DMS79 (cell line): ENCODE measurements around the gene PRKD1.
A peak's percentile ranks its signal among the peaks of the same experiment; 100 is the strongest.

Experiments used
- DNase-seq: peaks from one replicate; lab custom pipeline; 2025; lab: John Stamatoyannopoulos, UW

Gene PRKD1

GRCh38 chr14:29927376-29928116 is at the start of gene PRKD1:
Gene PRKD1, minus strand, starts transcription at chr14:29927847.
- peak; percentile 16 for DNase-seq

- no peak for DNase-seq
These were observed 43.5 kb upstream of the PRKD1 start for GRCh38 chr14:29971101-29971500.

GRCh38 chr14:29955087-29955486 is 27.4 kb upstream of the PRKD1 start:
- DNase-seq, result no peak

GRCh38 chr14:29953501-29953900 is 25.9 kb upstream of the PRKD1 start:
- DNase-seq, result no peak

GRCh38 chr14:29944091-29944490 is 16.4 kb upstream of the PRKD1 start:
- no peak for DNase-seq

- DNase-seq, result no peak
These were observed 13.8 kb upstream of the PRKD1 start for GRCh38 chr14:29941401-29941800.

- no peak for DNase-seq
These were observed 12.8 kb upstream of the PRKD1 start for GRCh38 chr14:29940482-29940881.

GRCh38 chr14:29937116-29937515 is 9.5 kb upstream of the PRKD1 start:
- no peak for DNase-seq

- DNase-seq, result no peak
These were observed 2.6 kb upstream of the PRKD1 start for GRCh38 chr14:29930283-29930682.

GRCh38 chr14:29928117-29928640 is 532 bp upstream of the PRKD1 start:
- DNase-seq, result no peak

GRCh38 chr14:29926701-29927375 is 809 bp downstream of the PRKD1 start:
- DNase-seq, result no peak

GRCh38 chr14:29926228-29926627 is 1.4 kb downstream of the PRKD1 start:
- DNase-seq, result no peak

GRCh38 chr14:29925736-29926135 is 1.9 kb downstream of the PRKD1 start:
- no peak for DNase-seq

- DNase-seq, result no peak
These were observed 2.4 kb downstream of the PRKD1 start for GRCh38 chr14:29925101-29925722.

- DNase-seq, result no peak
These were observed 7.8 kb downstream of the PRKD1 start for GRCh38 chr14:29919845-29920244.

- DNase-seq, result no peak
These were observed 8.7 kb downstream of the PRKD1 start for GRCh38 chr14:29918981-29919380.

GRCh38 chr14:29913566-29913965 is 14.1 kb downstream of the PRKD1 start:
- no peak for DNase-seq

GRCh38 chr14:29911810-29912209 is 15.8 kb downstream of the PRKD1 start:
- DNase-seq, result no peak

GRCh38 chr14:29908652-29909577 is 18.7 kb downstream of the PRKD1 start:
- DNase-seq, result no peak

- peak; percentile 28 for DNase-seq
These were observed 21.3 kb downstream of the PRKD1 start for GRCh38 chr14:29906256-29906870.

- no peak for DNase-seq
These were observed 22.1 kb downstream of the PRKD1 start for GRCh38 chr14:29905543-29905942.
